GM18499 (cell line): ENCODE data around the gene TDO2.
A peak's percentile ranks its signal among the peaks of the same experiment; 100 is the strongest.
"Not testable (repeated sequence)": the region's sequence is repeated elsewhere in the genome, so short reads cannot be mapped to it uniquely, and the experiment has no call there.

Experiments used
- ATAC-seq: cut with Tn5 transposase; IDR thresholded peaks from one replicate; pipeline ENCODE4 v1.9.1; 2021; ENCODE audit warnings: moderate number of reproducible peaks; ENCODE audit not compliant: insufficient read depth, unreplicated experiment

Gene TDO2

GRCh38 chr4:155903453-155903852 lies at the start of gene TDO2:
TSS of gene TDO2 (plus strand) at chr4:155903696. CDS start at chr4:155903759, 63 bp downstream.
- ATAC-seq, result no peak

- no peak for ATAC-seq
Measured at GRCh38 chr4:155854582-155855226, 48.8 kb upstream of the TDO2 start.

- ATAC-seq, result no peak
Measured at GRCh38 chr4:155855897-155856296, 47.6 kb upstream of the TDO2 start.

GRCh38 chr4:155866177-155866576 lies 37.3 kb upstream of the TDO2 start, which contains the start of gene ASIC5:
TSS of gene ASIC5 (minus strand) at chr4:155866277. CDS start at chr4:155866226, 51 bp downstream.
- no peak for ATAC-seq

- no peak for ATAC-seq
Measured at GRCh38 chr4:155875878-155876277, 27.6 kb upstream of the TDO2 start.

GRCh38 chr4:155877971-155878370 lies 25.5 kb upstream of the TDO2 start:
- ATAC-seq, result no peak

- ATAC-seq, result no peak
Measured at GRCh38 chr4:155878611-155879010, 24.9 kb upstream of the TDO2 start.

GRCh38 chr4:155879767-155880166 lies 23.7 kb upstream of the TDO2 start:
- no peak for ATAC-seq

GRCh38 chr4:155881555-155881954 lies 21.9 kb upstream of the TDO2 start:
- ATAC-seq, result no peak

- ATAC-seq, result no peak
Measured at GRCh38 chr4:155883895-155884294, 19.6 kb upstream of the TDO2 start.

GRCh38 chr4:155885666-155886065 lies 17.8 kb upstream of the TDO2 start:
- no peak for ATAC-seq

- ATAC-seq, result no peak
Measured at GRCh38 chr4:155887045-155887444, 16.5 kb upstream of the TDO2 start.

- ATAC-seq, result no peak
Measured at GRCh38 chr4:155887847-155888570, 15.5 kb upstream of the TDO2 start.

- peak; percentile 83 for ATAC-seq
Measured at GRCh38 chr4:155889031-155889793, 14.3 kb upstream of the TDO2 start.

- ATAC-seq, result no peak
Measured at GRCh38 chr4:155889946-155890345, 13.6 kb upstream of the TDO2 start.

- ATAC-seq, result no peak
Measured at GRCh38 chr4:155891058-155891457, 12.4 kb upstream of the TDO2 start.

- ATAC-seq, result not testable (repeated sequence)
Measured at GRCh38 chr4:155898371-155898770, 5.1 kb upstream of the TDO2 start.

- ATAC-seq, result no peak
Measured at GRCh38 chr4:155899891-155900290, 3.6 kb upstream of the TDO2 start.

GRCh38 chr4:155900381-155900780 lies 3.1 kb upstream of the TDO2 start:
- no peak for ATAC-seq

GRCh38 chr4:155901013-155901412 lies 2.5 kb upstream of the TDO2 start:
- no peak for ATAC-seq

- ATAC-seq, result no peak
Measured at GRCh38 chr4:155904331-155904730, 835 bp downstream of the TDO2 start.
